ENCODE data around the gene RNGTT. TPM values are rescaled to one million over a fixed set of nuclear protein-coding genes. Genes with fewer than 3 reads are reported as not detected.
"Not testable (repeated sequence)": the region's sequence is repeated elsewhere in the genome, so short reads cannot be mapped to it uniquely, and the experiment has no call there.

Gene RNGTT
- total RNA-seq, 2 donors from 2014 or later = 7.8 to 11.4 TPM

DNA sequence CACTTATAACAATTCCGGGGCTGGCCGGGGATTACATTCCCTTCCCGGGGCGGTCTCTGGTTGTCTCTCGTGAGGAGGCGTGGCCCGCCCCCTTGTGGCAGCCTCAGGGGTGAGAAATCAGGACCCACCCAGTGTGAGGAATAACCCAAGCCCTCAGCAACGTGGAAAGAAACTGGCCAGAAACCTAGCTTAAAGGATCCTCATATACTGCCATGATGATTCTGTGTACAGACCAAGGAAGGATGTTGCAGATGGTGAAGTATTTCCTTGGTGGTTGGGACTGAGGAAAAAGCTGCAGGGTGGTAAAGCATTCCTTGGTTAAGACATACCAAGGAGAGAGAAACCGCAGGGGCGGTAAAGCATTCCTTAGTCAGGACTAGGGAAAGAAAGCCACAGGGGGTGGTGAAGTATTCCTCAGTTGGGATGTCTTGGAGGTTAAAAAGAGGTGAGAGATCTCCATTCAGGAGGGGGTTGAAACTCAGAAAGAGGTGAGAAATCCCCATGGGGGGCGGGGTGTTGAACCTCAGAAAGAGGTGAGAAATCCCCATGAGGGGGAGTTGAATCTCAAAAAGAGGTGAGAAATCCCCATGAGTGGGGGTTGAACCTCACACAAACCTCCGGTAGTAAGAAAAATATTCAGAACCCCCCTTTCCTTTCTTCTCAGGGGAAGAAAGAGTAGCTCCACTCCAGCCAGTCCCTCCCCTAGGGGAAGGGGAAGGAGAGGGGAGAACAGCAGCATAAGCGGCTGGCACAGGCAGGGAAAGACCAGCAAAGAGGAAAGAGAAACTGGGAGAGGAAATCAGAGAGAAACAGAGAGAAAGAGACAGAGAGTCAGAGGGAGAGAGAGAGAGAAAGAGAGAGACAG, 238.1 kb downstream of the RNGTT start:
- Histone ChIP-seq H3K27ac (no peak overlapping the region), H3K4me3 (no peak overlapping the region), H3K4me1 (no peaks in the 10 kb centered on the region), H3K9ac (ENCODE audit: low read depth in 2 of 2, low read length in 2 of 2) (no peak overlapping the region), H3K36me3 (no peaks in the 10 kb centered on the region), H3K9me3 (no peaks in the 10 kb centered on the region), H3K27me3 (no peaks in the 10 kb centered on the region)
- DNase-seq = no peak
- no peak for TF ChIP-seq CTCF (IDR thresholded peaks at IDR 0.05)
- intact Hi-C loops (cut with DNase I) = no loop called here

DNA sequence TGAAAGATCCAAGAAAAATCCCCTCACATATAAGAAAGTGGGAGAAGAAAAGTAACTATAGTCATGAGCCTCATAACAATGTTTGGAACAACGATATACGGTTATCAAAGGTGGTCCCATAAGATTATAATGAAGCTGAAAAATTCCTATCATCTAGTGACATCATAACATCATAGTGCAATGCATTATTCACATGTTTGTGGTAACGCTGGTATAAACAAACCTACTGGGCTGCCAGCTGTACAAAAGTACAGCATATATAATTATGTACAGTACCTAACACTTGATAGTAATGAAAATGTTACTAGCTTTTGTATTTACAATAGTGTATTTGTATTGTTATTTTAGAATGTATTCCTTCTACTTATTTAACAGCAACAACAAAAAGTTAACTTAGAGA, 240.7 kb downstream of the RNGTT start:
- no peaks in the 10 kb centered on the region for H3K27me3 ChIP-seq
- no peak for DNase-seq
- no peak overlapping the region for H3K4me3 ChIP-seq
- TF ChIP-seq CTCF (IDR thresholded peaks at IDR 0.05) = no peak
- H3K4me1 ChIP-seq = no peaks in the 10 kb centered on the region
- intact Hi-C loops (cut with DNase I) = no loop called here
- no peaks in the 10 kb centered on the region for H3K36me3 ChIP-seq
- no peak overlapping the region for H3K27ac ChIP-seq
- no peak overlapping the region for H3K9ac ChIP-seq (ENCODE audit: low read depth in 2 of 2, low read length in 2 of 2)
- no peaks in the 10 kb centered on the region for H3K9me3 ChIP-seq

DNA sequence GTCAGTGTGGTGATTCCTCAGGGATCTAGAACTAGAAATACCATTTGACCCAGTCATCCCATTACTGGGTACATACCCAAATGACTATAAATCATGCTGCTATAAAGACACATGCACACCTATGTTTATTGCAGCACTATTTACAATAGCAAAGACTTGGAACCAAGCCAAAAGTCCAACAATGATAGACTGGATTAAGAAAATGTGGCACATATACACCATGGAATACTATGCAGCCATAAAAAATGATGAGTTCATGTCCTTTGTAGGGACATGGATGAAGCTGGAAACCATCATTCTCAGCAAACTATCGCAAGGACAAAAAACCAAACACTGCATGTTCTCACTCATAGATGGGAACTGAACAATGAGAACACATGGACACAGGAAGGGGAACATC, 247.0 kb downstream of the RNGTT start:
- intact Hi-C loops (cut with DNase I) = not testable (repeated sequence)

GRCh38 chr6:88712243-88712936, 251.0 kb downstream of the RNGTT start:
- TF ChIP-seq CTCF (IDR thresholded peaks at IDR 0.05) = no peak
- Histone ChIP-seq H3K9me3 (no peaks in the 10 kb centered on the region), H3K27ac (no peak overlapping the region), H3K9ac (ENCODE audit: low read depth in 2 of 2, low read length in 2 of 2) (no peak overlapping the region), H3K27me3 (no peaks in the 10 kb centered on the region), H3K4me1 (no peaks in the 10 kb centered on the region), H3K36me3 (no peaks in the 10 kb centered on the region), H3K4me3 (no peak overlapping the region)
- intact Hi-C loops (cut with DNase I) = no loop called here
- DNase-seq = no peak

More for the DNA sequence above, 247.0 kb downstream of the RNGTT start:
- not testable (repeated sequence) for H3K27me3 ChIP-seq; H3K36me3 ChIP-seq; H3K9ac ChIP-seq (ENCODE audit: low read depth in 2 of 2, low read length in 2 of 2); H3K27ac ChIP-seq; H3K4me1 ChIP-seq; DNase-seq; H3K9me3 ChIP-seq; H3K4me3 ChIP-seq

DNA sequence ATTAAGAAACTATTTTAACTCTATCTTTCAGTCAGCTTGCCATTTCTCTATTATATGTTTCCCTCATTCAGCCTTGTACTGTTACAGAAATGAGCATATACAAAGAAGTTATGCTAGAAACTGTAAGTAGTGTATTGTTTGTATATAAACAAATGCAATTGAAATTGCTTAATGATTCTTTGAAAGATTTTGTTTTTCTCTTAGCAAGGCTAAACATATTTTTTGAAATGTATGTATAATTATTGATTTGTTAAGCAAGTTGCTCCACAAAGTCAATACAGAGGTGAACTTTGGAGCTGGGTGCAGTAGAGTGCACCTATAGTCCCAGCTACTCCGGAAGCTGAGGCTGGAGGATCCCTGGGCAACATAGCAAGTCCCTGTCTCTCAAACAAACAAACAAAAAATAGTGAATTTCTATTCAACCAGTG, 253.6 kb downstream of the RNGTT start:
- Histone ChIP-seq H3K4me1 (no peaks in the 10 kb centered on the region), H3K27ac (no peak overlapping the region), H3K27me3 (no peaks in the 10 kb centered on the region), H3K9me3 (no peaks in the 10 kb centered on the region), H3K4me3 (no peak overlapping the region), H3K36me3 (no peaks in the 10 kb centered on the region), H3K9ac (ENCODE audit: low read depth in 2 of 2, low read length in 2 of 2) (no peak overlapping the region)
- no peak for DNase-seq
- intact Hi-C loops (cut with DNase I) = no loop called here
- no peak for TF ChIP-seq CTCF (IDR thresholded peaks at IDR 0.05)

All from colonic mucosa (tissue), 4 donors.